ENCODE measurements around the gene PRDX5.
A peak's percentile ranks its signal among the peaks of the same experiment; 100 is the strongest.

The PRDX5 gene

GRCh38 chr11:64341851-64342791 is 24.2 kb downstream of the PRDX5 start:
- Histone ChIP-seq H3K4me3 (ENCODE audit: low read depth in 1 of 2, low read length in 1 of 2) (peak overlapping the region; percentile 88 to 89), H3K9me3 (no peaks in the 10 kb centered on the region), H3K36me3 (peaks cover 47% of the 10 kb centered on the region), H3K4me1 (ENCODE audit: control insufficient read depth in 1 of 2, insufficient read depth in 1 of 2, low read depth in 1 of 2, low read length in 1 of 2) (peaks cover 79 to 83% of the 10 kb centered on the region in 2 experiments), H3K27me3 (no peaks in the 10 kb centered on the region), H3K27ac (peak overlapping the region; percentile 99)
- peak; percentile 69 for TF ChIP-seq CTCF (IDR thresholded peaks at IDR 0.05)

DNA sequence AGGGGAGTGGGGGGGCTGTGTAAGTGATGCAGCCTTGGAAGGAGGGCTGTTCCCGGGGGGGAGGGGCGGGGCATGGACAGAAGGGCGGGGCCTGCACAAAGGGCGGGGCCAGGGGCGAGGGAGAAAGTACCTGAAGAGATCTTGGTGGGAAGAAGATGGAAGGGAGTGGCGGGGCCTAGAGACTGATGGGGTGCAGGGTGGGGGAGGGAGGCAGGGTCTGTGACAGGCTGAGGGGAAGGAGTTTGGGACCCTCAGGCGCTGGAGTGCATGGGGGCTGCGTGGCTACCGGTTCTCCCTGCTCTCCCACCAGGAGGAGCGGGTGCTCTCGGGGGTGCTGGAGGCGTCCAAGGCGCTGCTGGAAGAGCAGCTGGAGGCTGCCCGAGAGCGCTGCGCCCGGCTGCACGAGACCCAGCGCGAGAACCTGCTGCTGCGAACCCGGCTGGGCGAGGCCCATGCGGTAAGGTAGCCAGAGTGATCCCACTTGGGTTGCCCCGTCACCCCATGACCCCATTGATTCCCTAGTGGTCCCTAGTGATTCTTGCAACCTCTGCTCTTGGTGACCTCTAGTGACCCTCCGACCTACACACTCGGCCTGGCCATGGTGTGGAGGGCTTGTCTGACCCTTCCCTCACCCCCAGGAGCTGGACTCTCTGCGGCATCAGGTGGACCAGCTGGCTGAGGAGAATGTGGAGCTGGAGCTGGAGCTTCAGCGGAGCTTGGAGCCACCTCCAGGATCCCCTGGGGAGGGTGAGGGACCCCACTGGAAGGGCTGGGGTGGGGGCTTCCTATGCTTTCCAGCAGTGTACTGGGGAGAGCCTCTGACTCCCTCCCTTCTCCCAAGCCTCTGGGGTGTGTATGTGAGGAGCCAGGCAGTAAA is 25.2 kb downstream of the PRDX5 start:
- H3K9me3 ChIP-seq = no peaks in the 10 kb centered on the region
- H3K4me1 ChIP-seq (ENCODE audit: control insufficient read depth in 1 of 2, insufficient read depth in 1 of 2, low read depth in 1 of 2, low read length in 1 of 2) = peaks cover 79 to 80% of the 10 kb centered on the region in 2 experiments
- H3K27me3 ChIP-seq = no peaks in the 10 kb centered on the region
- TF ChIP-seq CTCF (IDR thresholded peaks at IDR 0.05) = no peak
- H3K4me3 ChIP-seq (ENCODE audit: low read depth in 1 of 2, low read length in 1 of 2) = peak overlapping the region; percentile 88 to 89
- H3K27ac ChIP-seq = peak overlapping the region; percentile 99
- peaks cover 57% of the 10 kb centered on the region for H3K36me3 ChIP-seq

DNA sequence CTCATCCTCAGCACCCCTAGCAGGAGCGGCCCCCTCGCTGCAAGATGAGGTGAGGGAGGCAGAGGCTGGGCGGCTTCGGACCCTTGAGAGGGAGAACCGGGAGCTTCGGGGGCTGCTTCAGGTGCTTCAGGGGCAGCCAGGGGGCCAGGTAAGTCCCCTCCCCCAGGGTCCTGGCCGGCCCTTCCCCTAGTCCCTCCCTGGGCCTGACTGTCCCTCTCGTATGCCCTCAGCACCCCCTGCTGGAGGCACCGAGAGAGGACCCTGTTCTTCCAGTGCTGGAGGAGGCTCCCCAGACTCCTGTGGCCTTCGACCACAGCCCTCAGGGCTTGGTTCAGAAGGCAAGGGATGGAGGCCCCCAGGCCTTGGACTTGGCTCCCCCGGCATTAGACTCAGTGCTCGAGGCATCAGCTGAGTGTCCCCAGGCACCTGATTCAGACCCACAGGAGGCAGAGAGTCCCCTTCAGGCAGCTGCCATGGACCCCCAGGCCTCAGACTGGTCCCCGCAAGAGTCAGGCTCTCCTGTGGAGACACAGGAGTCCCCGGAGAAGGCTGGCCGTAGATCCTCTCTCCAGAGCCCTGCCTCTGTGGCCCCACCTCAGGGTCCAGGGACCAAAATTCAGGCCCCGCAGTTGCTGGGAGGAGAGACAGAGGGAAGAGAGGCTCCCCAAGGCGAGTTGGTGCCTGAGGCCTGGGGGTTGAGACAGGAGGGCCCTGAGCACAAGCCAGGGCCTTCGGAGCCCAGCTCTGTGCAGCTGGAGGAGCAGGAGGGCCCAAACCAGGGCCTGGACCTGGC is 26.0 kb downstream of the PRDX5 start:
- TF ChIP-seq CTCF (IDR thresholded peaks at IDR 0.05) = peak; percentile 10
- Histone ChIP-seq H3K4me3 (ENCODE audit: low read depth in 1 of 2, low read length in 1 of 2) (no peak overlapping the region), H3K4me1 (ENCODE audit: control insufficient read depth in 1 of 2, insufficient read depth in 1 of 2, low read depth in 1 of 2, low read length in 1 of 2) (peaks cover 70 to 72% of the 10 kb centered on the region in 2 experiments), H3K9me3 (no peaks in the 10 kb centered on the region), H3K27me3 (no peaks in the 10 kb centered on the region), H3K27ac (peak overlapping the region; percentile 99), H3K36me3 (peaks cover 65% of the 10 kb centered on the region)

GRCh38 chr11:64344787-64345186 is 26.9 kb downstream of the PRDX5 start:
- H3K36me3 ChIP-seq = peaks cover 73% of the 10 kb centered on the region
- H3K4me3 ChIP-seq (ENCODE audit: low read depth in 1 of 2, low read length in 1 of 2) = no peak overlapping the region

More at GRCh38 chr11:64344787-64345186, 26.9 kb downstream of the PRDX5 start:
- H3K27ac ChIP-seq = peak overlapping the region; percentile 99
- TF ChIP-seq CTCF (IDR thresholded peaks at IDR 0.05) = no peak
- H3K27me3 ChIP-seq = no peaks in the 10 kb centered on the region
- no peaks in the 10 kb centered on the region for H3K9me3 ChIP-seq
- H3K4me1 ChIP-seq (ENCODE audit: control insufficient read depth in 1 of 2, insufficient read depth in 1 of 2, low read depth in 1 of 2, low read length in 1 of 2) = peaks cover 62 to 64% of the 10 kb centered on the region in 2 experiments
